GM12892 (cell line): ENCODE results near the gene EPHA6.

Experiments used
- POLR2A ChIP-seq: IDR thresholded peaks from 2 replicates; pipeline ENCODE4 v1.6.1; 2011; ENCODE audit warnings: low read depth, low read length, control low read depth
- POLR2AphosphoS5 ChIP-seq: IDR thresholded peaks from 2 replicates; pipeline ENCODE4 v1.6.1; 2011; ENCODE audit warnings: low read depth, low read length, control low read depth

DNA sequence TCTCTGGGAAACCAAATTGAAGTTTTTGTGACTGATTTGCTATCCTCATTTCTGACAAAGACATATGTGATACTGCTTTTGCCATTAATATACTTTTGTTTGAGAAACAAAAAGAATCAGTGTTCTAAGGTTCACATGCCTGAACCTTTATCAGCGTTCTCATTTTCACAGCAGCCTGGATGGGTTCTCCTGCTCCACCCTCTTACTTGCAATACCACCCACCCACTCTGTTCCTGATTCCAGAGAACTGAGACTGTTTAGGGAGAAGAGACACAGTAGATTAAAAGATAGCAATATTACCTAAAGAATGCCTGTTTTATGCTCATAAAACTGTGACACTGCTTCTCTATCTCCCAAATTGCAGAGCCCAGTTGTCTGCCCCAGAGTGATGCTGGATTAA is 924.4 kb downstream of the EPHA6 start:
- TF ChIP-seq POLR2A (no peak), POLR2AphosphoS5 (no peak)
